ENCODE measurements around the gene CCL24.

- TF ChIP-seq, protein P1, sequence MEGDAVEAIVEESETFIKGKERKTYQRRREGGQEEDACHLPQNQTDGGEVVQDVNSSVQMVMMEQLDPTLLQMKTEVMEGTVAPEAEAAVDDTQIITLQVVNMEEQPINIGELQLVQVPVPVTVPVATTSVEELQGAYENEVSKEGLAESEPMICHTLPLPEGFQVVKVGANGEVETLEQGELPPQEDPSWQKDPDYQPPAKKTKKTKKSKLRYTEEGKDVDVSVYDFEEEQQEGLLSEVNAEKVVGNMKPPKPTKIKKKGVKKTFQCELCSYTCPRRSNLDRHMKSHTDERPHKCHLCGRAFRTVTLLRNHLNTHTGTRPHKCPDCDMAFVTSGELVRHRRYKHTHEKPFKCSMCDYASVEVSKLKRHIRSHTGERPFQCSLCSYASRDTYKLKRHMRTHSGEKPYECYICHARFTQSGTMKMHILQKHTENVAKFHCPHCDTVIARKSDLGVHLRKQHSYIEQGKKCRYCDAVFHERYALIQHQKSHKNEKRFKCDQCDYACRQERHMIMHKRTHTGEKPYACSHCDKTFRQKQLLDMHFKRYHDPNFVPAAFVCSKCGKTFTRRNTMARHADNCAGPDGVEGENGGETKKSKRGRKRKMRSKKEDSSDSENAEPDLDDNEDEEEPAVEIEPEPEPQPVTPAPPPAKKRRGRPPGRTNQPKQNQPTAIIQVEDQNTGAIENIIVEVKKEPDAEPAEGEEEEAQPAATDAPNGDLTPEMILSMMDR (IDR thresholded peaks at IDR 0.05) = no peak
- no peak for TF ChIP-seq POLR2A (IDR thresholded peaks at IDR 0.05)
- no peak for TF ChIP-seq EP300 (IDR thresholded peaks at IDR 0.05; ENCODE audit: low read depth)
- TF ChIP-seq POLR2AphosphoS5 (IDR thresholded peaks at IDR 0.05) = no peak
Measured at GRCh38 chr7:75789361-75789924, 24.2 kb downstream of the CCL24 start.

All from transverse colon (tissue), 4 donors.